HepG2 (cell line): ENCODE measurements around the gene CPHXL2. TPM values are rescaled to one million over a fixed set of nuclear protein-coding genes. Genes with fewer than 3 reads are reported as not detected.

Experiments
- ATAC-seq: fragments of 200-7000 bp; cut with Tn5 transposase; 3 replicates; pipeline ENCODE4 v1.9.1; 2020; ENCODE audit warnings: mild to moderate bottlenecking, moderate library complexity
- BruUV-seq: library from RNA; stranded (reverse); fragments of 400-500 nt; replicated peaks from 2 replicates; lab custom pipeline; 2021; lab: Mats Ljungman, UMichigan
- CTCF ChIA-PET: fragments of 300-600 bp; formaldehyde crosslinking; extraction: SDS; loops from one replicate; lab custom pipeline; 2021; ENCODE audit warnings: low total read pairs, inconsistent platforms, low intra/inter-chr PET ratio; lab: Yijun Ruan, JAX
- POLR2A ChIA-PET: fragments of 350-600 bp; sonication (Branson Sonifier 250); formaldehyde crosslinking; loops from one replicate; lab custom pipeline; 2020; ENCODE audit warnings: antibody characterized with exemption, inconsistent platforms; lab: Yijun Ruan, JAX
- DNase-seq: peaks from one replicate; pipeline ENCODE4 v3.0.0-alpha.2; 2015; ENCODE audit warnings: low spot score
- FAIRE-seq: peaks from 3 replicates; lab custom pipeline; 2011; peaks lifted over from hg19 to GRCh38; lab: Jason Lieb, UNC
- H2AFZ ChIP-seq: one replicate; pipeline ENCODE4 v1.6.1; 2011; ENCODE audit warnings: low read length, inconsistent platforms
- H3K27ac ChIP-seq: fragments of 300-600 bp; 3 replicates; pipeline ENCODE4 v1.8.0; 2011; ENCODE audit warnings: mixed run types, mild to moderate bottlenecking, mixed read lengths, low read length, inconsistent platforms; ENCODE audit not compliant: insufficient read depth; ENCODE audit errors: extremely low read length
- H3K27me3 ChIP-seq, 2 experiments: fragments of 200-600 bp in 1 of 2; 2 replicates in 1 of 2; 3 replicates in 1 of 2; pipeline versions ENCODE4 v1.6.0 to v1.8.0; 2011; ENCODE audit warnings: low read length in 2 of 2, mild to moderate bottlenecking in 2 of 2, moderate library complexity in 2 of 2, inconsistent platforms in 1 of 2; ENCODE audit not compliant: insufficient read depth in 2 of 2, control insufficient read depth in 1 of 2
- H3K36me3 ChIP-seq, 2 experiments: fragments of 200-600 bp in 1 of 2; replicated peaks in 1 of 2; 2 replicates in 1 of 2; 3 replicates in 1 of 2; pipeline versions ENCODE4 v1.5.1 to v1.8.0; 2011; ENCODE audit warnings: low read length in 2 of 2, inconsistent platforms in 1 of 2; ENCODE audit not compliant: insufficient read depth in 2 of 2, control insufficient read depth in 1 of 2
- H3K4me1 ChIP-seq: 2 replicates; pipeline ENCODE4 v1.5.1; 2012; ENCODE audit warnings: low read length, inconsistent platforms; ENCODE audit not compliant: insufficient read depth
- H3K4me2 ChIP-seq: 2 replicates; pipeline ENCODE4 v1.6.0; 2011; ENCODE audit warnings: low read depth, low read length, inconsistent platforms
- H3K4me3 ChIP-seq, 3 experiments: fragments of 200-600 bp in 1 of 3; sonication (generic), shearing (Covaris generic) in 1 of 3; replicated peaks in 1 of 3; 2 replicates each; pipeline ENCODE4 v1.5.1; 2011 to 2016; ENCODE audit warnings: low read length in 3 of 3, inconsistent platforms in 2 of 3, low read depth in 2 of 3, mild to moderate bottlenecking in 2 of 3, control low read depth in 1 of 3, mixed read lengths in 1 of 3; ENCODE audit not compliant: insufficient read depth in 1 of 3
- H3K79me2 ChIP-seq: one replicate; pipeline ENCODE4 v1.6.1; 2011; ENCODE audit warnings: low read length, inconsistent platforms; ENCODE audit not compliant: insufficient read depth
- H3K9ac ChIP-seq: 2 replicates; pipeline ENCODE4 v1.6.0; 2011; ENCODE audit warnings: mild to moderate bottlenecking, low read depth, low read length, inconsistent platforms; ENCODE audit not compliant: insufficient read depth
- H3K9me3 ChIP-seq: 2 replicates; pipeline ENCODE4 v1.5.1; 2012; ENCODE audit warnings: mild to moderate bottlenecking, low read length
- H4K20me1 ChIP-seq: 2 replicates; pipeline ENCODE4 v1.6.0; 2011; ENCODE audit warnings: inconsistent platforms, mild to moderate bottlenecking, low read length, moderate library complexity; ENCODE audit not compliant: insufficient read depth
- CBFB ChIP-seq: sonication (generic); formaldehyde crosslinking; IDR thresholded peaks from 2 replicates; pipeline ENCODE4 v1.4.0; 2020; ENCODE audit warnings: missing genetic modification reagents
- CEBPG ChIP-seq: IDR thresholded peaks from 2 replicates; pipeline ENCODE4 v1.6.1; 2016
- HOXA7 ChIP-seq: sonication (generic); formaldehyde crosslinking; IDR thresholded peaks from 2 replicates; pipeline ENCODE4 v1.8.1; 2022; ENCODE audit warnings: mild to moderate bottlenecking, missing genetic modification reagents, moderate library complexity
- MEF2D ChIP-seq: sonication (generic); formaldehyde crosslinking; IDR thresholded peaks from 2 replicates; pipeline ENCODE4 v1.5.1; 2020; ENCODE audit warnings: mild to moderate bottlenecking, missing genetic modification reagents
- TBX3 ChIP-seq: fragments of 450-650 bp; IDR thresholded peaks from 2 replicates; pipeline ENCODE4 v1.6.1; 2017; ENCODE audit warnings: antibody characterized with exemption, mild to moderate bottlenecking, inconsistent platforms, borderline replicate concordance
- ZFY ChIP-seq: sonication (generic); formaldehyde crosslinking; IDR thresholded peaks from 2 replicates; pipeline ENCODE4 v1.4.0; 2020; ENCODE audit warnings: missing genetic modification reagents
- ZKSCAN1 ChIP-seq: fragments of 150-350 bp; IDR thresholded peaks from 2 replicates; pipeline ENCODE4 v1.6.1; 2014; ENCODE audit warnings: low read length
- ZNF460 ChIP-seq: sonication (generic); formaldehyde crosslinking; IDR thresholded peaks from 2 replicates; pipeline ENCODE4 v1.5.1; 2020; ENCODE audit warnings: missing genetic modification reagents, mild to moderate bottlenecking, borderline replicate concordance
- ZNF549 ChIP-seq: sonication (generic); formaldehyde crosslinking; IDR thresholded peaks from 2 replicates; pipeline ENCODE4 v1.5.0; 2020; ENCODE audit warnings: missing genetic modification reagents
- ZNF577 ChIP-seq: sonication (generic); formaldehyde crosslinking; IDR thresholded peaks from 2 replicates; pipeline ENCODE4 v1.4.0; 2020; ENCODE audit warnings: mild to moderate bottlenecking, low read depth, missing genetic modification reagents, borderline replicate concordance
- ZNF782 ChIP-seq: sonication (generic); formaldehyde crosslinking; IDR thresholded peaks from 2 replicates; pipeline ENCODE4 v1.4.0; 2020; ENCODE audit warnings: missing genetic modification reagents, mild to moderate bottlenecking, borderline replicate concordance
- WGBS: methylation state at CpG from one replicate; pipeline ENCODE4 v1.1.6; 2017; ENCODE audit warnings: low lambda C conversion rate; 5-methylcytosine and 5-hydroxymethylcytosine counted together
- in situ Hi-C: cut with HindIII; loops from 2 replicates; pipeline ENCODE4 v1.10.0; 2017; ENCODE audit warnings: low pct_unique_long_range_greater_than_20kb; ENCODE audit not compliant: extremely low pct_ligation_motif_present
- intact Hi-C: fragments of 100-400 bp; cut with micrococcal nuclease; formaldehyde crosslinking; loops from one replicate; pipeline ENCODE4 v1.10.0; 2022; ENCODE audit not compliant: unreplicated experiment
- polyA plus RNA-seq, 8 experiments: library from polyadenylated mRNA; depleted of rRNA in 3 of 8; stranded (reverse) in 7 of 8; unstranded in 1 of 8; fragments of >200 nt; fragmentation: Illumina TruSeq in 4 of 8; extraction: Trizol in 4 of 8; gene quantifications; 2 replicates each; pipeline versions ENCODE4 v1.2.1 to v1.2.3, GENCODE V29; 2011 to 2016; ENCODE audit warnings: low read depth in 4 of 8, missing spikeins in 1 of 8, mixed read lengths in 1 of 8; ENCODE audit not compliant: insufficient read depth in 1 of 8
- total RNA-seq, 5 experiments: library from RNA; depleted of rRNA; stranded (reverse); fragments of >200 nt; fragmentation: Illumina TruSeq; extraction: Trizol; gene quantifications; 2 replicates each; pipeline ENCODE4 v1.2.3, GENCODE V29; 2016; ENCODE audit warnings: low read depth in 1 of 5
- TF ChIP-seq, protein P1 (sequence below): sonication (generic); IDR thresholded peaks from 2 replicates; pipeline ENCODE4 v1.6.1; 2016; ENCODE audit warnings: low read depth, borderline replicate concordance
- TF ChIP-seq, protein P2 (sequence below): IDR thresholded peaks from 2 replicates; pipeline ENCODE4 v1.6.1; 2012; ENCODE audit warnings: inconsistent platforms
- TF ChIP-seq, protein P3 (sequence below): sonication (generic); formaldehyde crosslinking; IDR thresholded peaks from 2 replicates; pipeline ENCODE4 v1.4.0; 2020; ENCODE audit warnings: mild to moderate bottlenecking, missing genetic modification reagents
- TF ChIP-seq, protein P4 (sequence below): sonication (generic); formaldehyde crosslinking; IDR thresholded peaks from 2 replicates; pipeline ENCODE4 v1.4.0; 2020; ENCODE audit warnings: missing genetic modification reagents

The CPHXL2 gene
- total and polyA plus RNA-seq, 2 of the 13 experiments (the other 11 are each of a cell fraction or from before 2014, with no cell fraction given): not detected

DNA sequence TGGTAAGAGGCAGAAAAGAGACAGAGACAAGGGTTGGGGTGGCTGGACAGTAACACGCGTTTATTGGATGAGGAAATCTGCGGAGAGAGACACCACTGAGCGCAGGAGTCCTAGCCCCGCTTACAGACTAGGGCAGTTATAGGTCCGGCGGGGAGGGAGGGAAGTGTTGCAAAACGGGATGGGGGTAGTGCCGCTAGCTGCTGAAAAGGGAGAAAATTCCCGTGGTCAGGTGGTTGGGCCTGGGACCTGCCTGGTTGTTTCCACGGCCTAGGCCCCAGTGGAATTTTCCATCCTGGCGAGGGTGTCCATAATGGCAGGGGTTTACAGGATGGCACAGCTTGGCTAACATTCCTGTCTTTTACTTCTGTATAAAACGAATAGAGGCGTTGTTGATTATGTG is 5.5 kb upstream of the CPHXL2 start:
- Histone ChIP-seq H3K9me3 (peaks cover 5% of the 10 kb centered on the region; the same call in 1 of the 2 replicates), H3K4me1 (peaks cover 10% of the 10 kb centered on the region), H3K9ac (no peak overlapping the region), H3K36me3 (no peaks in the 10 kb centered on the region), H3K4me3 (peak overlapping the region; percentile 11 to 43 (median 36); a peak in 3 of 6 replicates), H3K79me2 (no peaks in the 10 kb centered on the region), H3K27ac (no peak overlapping the region), H4K20me1 (no peaks in the 10 kb centered on the region), H2AFZ (peak overlapping the region; percentile 59), H3K4me2 (peak overlapping the region; percentile 58), H3K27me3 (no peaks in the 10 kb centered on the region; a peak in 1 of 5 replicates)
- 18% methylated on average over 14 of the region's 14 CpGs for WGBS
- in situ Hi-C loops: no loop called here
- POLR2A ChIA-PET: no interaction called here
- intact Hi-C loops: no loop called here
- DNase-seq (peak; percentile 69), FAIRE-seq (no peak), ATAC-seq (peak; percentile 93)
- BruUV-seq: no TSS peak
- CTCF ChIA-PET: no interaction called here
- TF ChIP-seq ZNF460 (no peak), MEF2D (CRISPR knock-in tag) (no peak), ZNF782 (CRISPR knock-in tag) (0 out of 2 replicates have a peak, but pooled peaks have one; percentile 13), HOXA7 (CRISPR knock-in tag) (no peak), ZFY (CRISPR knock-in tag) (peak; percentile 74), ZKSCAN1 (no peak), ZNF549 (CRISPR knock-in tag) (no peak), TBX3 (peak; percentile 42; the same call in 1 of the 2 replicates), CBFB (0 out of 2 replicates have a peak, but pooled peaks have one; percentile 55), CEBPG (CRISPR knock-in tag) (peak; percentile 56), ZNF577 (CRISPR knock-in tag) (no peak)
- TF ChIP-seq, protein P1, sequence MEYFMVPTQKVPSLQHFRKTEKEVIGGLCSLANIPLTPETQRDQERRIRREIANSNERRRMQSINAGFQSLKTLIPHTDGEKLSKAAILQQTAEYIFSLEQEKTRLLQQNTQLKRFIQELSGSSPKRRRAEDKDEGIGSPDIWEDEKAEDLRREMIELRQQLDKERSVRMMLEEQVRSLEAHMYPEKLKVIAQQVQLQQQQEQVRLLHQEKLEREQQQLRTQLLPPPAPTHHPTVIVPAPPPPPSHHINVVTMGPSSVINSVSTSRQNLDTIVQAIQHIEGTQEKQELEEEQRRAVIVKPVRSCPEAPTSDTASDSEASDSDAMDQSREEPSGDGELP: no peak
- TF ChIP-seq, protein P2, sequence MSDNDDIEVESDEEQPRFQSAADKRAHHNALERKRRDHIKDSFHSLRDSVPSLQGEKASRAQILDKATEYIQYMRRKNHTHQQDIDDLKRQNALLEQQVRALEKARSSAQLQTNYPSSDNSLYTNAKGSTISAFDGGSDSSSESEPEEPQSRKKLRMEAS: peak; percentile 46
- TF ChIP-seq, protein P3, sequence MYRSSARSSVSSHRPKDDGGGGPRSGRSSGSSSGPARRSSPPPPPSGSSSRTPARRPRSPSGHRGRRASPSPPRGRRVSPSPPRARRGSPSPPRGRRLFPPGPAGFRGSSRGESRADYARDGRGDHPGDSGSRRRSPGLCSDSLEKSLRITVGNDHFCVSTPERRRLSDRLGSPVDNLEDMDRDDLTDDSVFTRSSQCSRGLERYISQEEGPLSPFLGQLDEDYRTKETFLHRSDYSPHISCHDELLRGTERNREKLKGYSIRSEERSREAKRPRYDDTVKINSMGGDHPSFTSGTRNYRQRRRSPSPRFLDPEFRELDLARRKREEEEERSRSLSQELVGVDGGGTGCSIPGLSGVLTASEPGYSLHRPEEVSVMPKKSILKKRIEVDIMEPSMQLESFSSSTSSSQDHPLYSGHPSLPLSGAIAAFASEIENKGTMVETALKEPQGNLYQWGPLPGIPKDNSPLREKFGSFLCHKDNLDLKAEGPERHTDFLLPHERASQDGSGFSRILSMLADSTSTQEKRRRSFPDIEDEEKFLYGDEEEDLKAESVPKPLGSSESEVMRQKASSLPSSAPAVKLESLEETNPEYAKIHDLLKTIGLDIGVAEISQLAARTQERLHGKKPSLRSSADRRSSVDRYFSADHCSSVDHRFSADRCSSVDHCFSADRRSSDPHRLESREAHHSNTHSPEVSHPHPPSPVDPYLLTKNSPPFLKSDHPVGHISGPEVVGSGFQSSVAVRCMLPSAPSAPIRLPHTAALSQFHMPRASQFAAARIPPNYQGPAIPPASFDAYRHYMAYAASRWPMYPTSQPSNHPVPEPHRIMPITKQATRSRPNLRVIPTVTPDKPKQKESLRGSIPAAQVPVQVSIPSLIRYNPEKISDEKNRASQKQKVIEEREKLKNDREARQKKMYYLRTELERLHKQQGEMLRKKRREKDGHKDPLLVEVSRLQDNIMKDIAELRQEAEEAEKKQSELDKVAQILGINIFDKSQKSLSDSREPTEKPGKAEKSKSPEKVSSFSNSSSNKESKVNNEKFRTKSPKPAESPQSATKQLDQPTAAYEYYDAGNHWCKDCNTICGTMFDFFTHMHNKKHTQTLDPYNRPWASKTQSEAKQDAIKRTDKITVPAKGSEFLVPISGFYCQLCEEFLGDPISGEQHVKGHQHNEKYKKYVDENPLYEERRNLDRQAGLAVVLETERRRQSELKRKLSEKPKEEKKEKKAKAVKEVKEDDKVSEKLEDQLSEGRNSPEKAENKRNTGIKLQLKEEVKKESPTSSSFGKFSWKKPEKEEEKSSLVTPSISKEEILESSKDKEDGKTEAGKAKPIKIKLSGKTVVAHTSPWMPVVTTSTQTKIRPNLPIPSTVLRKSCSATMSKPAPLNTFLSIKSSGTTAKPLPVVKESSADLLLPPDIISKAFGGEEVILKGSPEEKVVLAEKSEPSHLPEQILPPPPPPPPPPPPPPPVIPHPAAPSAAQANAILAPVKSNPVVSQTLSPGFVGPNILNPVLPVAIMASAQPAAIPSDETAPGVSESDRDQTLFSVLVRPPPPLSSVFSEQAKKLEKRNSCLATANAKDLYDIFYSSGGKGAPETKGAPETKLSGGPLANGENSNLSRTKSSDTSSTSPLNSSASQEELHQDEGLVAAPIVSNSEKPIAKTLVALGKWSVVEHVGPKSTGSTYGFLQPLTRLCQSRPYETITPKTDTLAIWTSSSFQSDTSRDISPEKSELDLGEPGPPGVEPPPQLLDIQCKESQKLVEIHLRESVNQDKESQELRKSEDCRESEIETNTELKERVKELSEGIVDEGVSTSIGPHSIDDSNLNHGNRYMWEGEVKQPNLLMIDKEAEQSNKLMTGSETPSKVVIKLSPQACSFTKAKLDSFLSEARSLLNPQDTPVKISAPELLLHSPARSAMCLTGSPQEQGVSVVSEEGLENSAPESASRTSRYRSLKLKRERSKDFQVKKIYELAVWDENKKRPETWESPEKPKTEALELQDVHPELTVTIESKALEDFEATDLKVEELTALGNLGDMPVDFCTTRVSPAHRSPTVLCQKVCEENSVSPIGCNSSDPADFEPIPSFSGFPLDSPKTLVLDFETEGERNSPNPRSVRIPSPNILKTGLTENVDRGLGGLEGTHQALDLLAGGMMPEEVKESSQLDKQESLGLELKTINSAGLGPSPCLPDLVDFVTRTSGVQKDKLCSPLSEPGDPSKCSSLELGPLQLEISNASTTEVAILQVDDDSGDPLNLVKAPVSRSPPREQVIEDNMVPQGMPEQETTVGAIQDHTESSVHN (CRISPR knock-in tag): no peak
- TF ChIP-seq, protein P4, sequence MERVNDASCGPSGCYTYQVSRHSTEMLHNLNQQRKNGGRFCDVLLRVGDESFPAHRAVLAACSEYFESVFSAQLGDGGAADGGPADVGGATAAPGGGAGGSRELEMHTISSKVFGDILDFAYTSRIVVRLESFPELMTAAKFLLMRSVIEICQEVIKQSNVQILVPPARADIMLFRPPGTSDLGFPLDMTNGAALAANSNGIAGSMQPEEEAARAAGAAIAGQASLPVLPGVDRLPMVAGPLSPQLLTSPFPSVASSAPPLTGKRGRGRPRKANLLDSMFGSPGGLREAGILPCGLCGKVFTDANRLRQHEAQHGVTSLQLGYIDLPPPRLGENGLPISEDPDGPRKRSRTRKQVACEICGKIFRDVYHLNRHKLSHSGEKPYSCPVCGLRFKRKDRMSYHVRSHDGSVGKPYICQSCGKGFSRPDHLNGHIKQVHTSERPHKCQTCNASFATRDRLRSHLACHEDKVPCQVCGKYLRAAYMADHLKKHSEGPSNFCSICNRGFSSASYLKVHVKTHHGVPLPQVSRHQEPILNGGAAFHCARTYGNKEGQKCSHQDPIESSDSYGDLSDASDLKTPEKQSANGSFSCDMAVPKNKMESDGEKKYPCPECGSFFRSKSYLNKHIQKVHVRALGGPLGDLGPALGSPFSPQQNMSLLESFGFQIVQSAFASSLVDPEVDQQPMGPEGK (CRISPR knock-in tag): peak; percentile 74
